NT2/D1 (cell line): ENCODE measurements around the gene SLC22A31.

Experiments used
- SUZ12 ChIP-seq: IDR thresholded peaks from 2 replicates; pipeline ENCODE4 v1.6.1; 2011; ENCODE audit not compliant: insufficient read length, insufficient read depth; ENCODE audit errors: extremely low read depth
- YY1 ChIP-seq: IDR thresholded peaks from 2 replicates; pipeline ENCODE4 v1.6.1; 2011; ENCODE audit not compliant: insufficient read length, insufficient read depth
- ZNF274 ChIP-seq: IDR thresholded peaks from 2 replicates; pipeline ENCODE4 v1.6.1; 2011; ENCODE audit warnings: mild to moderate bottlenecking, low read depth, low read length

DNA sequence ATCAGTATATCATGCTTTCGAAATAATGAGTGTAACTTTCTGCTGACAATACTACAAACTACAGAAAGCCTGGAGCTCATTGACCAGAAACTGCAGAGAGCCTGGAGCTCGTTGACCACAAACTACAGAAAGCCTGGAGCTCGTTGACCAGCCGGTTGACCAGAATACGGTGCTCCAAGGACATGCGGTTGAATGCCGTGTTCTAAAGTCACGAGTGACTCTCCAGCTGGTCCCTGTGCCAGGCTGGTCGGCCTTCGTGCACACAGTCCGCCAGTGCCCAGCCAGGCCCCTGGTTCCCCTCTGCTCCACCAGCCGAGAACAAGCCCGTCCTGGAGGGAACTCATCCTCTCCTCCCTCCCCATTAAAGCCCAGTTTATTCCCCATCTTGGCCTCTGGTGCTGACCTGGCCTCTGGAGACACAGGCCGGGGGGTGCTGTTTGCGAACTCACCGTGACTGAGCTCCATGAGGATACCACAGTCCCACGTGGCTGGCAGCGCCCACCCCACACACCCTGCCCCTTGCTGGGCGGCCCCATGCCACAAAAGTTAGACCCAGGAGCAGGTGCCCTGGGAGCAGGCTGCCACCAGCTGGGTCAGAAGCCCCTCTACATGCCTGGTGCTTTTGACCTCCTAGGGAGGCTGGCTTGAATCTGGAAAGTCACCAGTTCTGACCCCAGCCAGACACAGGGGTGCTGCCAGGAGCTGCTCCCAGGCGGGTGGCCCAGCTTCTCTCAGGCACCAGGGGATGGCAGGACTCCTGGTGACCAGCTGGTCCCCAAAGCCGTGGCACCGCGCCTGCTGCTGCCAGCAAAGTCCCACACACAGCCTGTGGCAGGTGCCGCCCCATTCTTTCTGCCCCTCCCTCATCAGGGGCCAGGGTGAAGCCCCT is 44.2 kb downstream of the SLC22A31 start:
- no peak for TF ChIP-seq YY1
- TF ChIP-seq ZNF274: no peak
- TF ChIP-seq SUZ12: no peak
